HepG2 (cell line): ENCODE measurements around the gene UPK1A. TPM values are rescaled to one million over a fixed set of nuclear protein-coding genes. Genes with fewer than 3 reads are reported as not detected.

ENCODE experiments used
- AGO2 ChIP-seq: fragments of 200-400 bp; formaldehyde crosslinking; optimal IDR thresholded peaks from 2 replicates; pipeline ENCODE3; 2017; ENCODE audit warnings: mild to moderate bottlenecking, low read depth, low read length, moderate library complexity
- CCAR2 ChIP-seq: fragments of 200-400 bp; formaldehyde crosslinking; optimal IDR thresholded peaks from 2 replicates; pipeline ENCODE3; 2018; ENCODE audit warnings: low read depth, mild to moderate bottlenecking, low read length, moderate library complexity
- KAT2B ChIP-seq: fragments of 150-350 bp; IDR thresholded peaks from 2 replicates; pipeline ENCODE4 v1.6.1; 2014; ENCODE audit warnings: low read depth, low read length, borderline replicate concordance
- PLSCR1 ChIP-seq: sonication (generic); formaldehyde crosslinking; IDR thresholded peaks from 2 replicates; pipeline ENCODE4 v1.5.0; 2020; ENCODE audit warnings: missing genetic modification reagents, mild to moderate bottlenecking, borderline replicate concordance
- SIN3B ChIP-seq: fragments of 150-350 bp; IDR thresholded peaks from 2 replicates; pipeline ENCODE4 v1.6.1; 2014; ENCODE audit warnings: low read length
- TCF12 ChIP-seq, 2 experiments: fragments of 450-650 bp in 1 of 2; sonication (generic) in 1 of 2; formaldehyde crosslinking in 1 of 2; IDR thresholded peaks; 2 replicates each; pipeline versions ENCODE4 v1.6.1 to v1.8.0; 2017 to 2022; ENCODE audit warnings: antibody characterized with exemption in 1 of 2, mild to moderate bottlenecking in 1 of 2, missing genetic modification reagents in 1 of 2, moderate library complexity in 1 of 2
- ZBTB20 ChIP-seq: sonication (generic); formaldehyde crosslinking; IDR thresholded peaks from 2 replicates; pipeline ENCODE4 v1.8.1; 2023; ENCODE audit warnings: missing genetic modification reagents, low read depth, mild to moderate bottlenecking, borderline replicate concordance
- ZBTB33 ChIP-seq: sonication (generic); formaldehyde crosslinking; IDR thresholded peaks from 2 replicates; pipeline ENCODE4 v1.4.0; 2020; ENCODE audit warnings: missing genetic modification reagents
- ZMYM2 ChIP-seq: sonication (generic); formaldehyde crosslinking; IDR thresholded peaks from 2 replicates; pipeline ENCODE4 v1.8.0; 2022; ENCODE audit warnings: mild to moderate bottlenecking, missing genetic modification reagents
- ZNF639 ChIP-seq: conservative IDR thresholded peaks from 2 replicates; pipeline ENCODE4 v1.6.1; 2018; ENCODE audit warnings: missing genetic modification reagents
- ZNF652 ChIP-seq: IDR thresholded peaks from 2 replicates; pipeline ENCODE4 v1.6.1; 2016; ENCODE audit warnings: low read depth, borderline replicate concordance
- ZNF691 ChIP-seq: sonication (generic); formaldehyde crosslinking; IDR thresholded peaks from 2 replicates; pipeline ENCODE4 v1.4.0; 2020; ENCODE audit warnings: missing genetic modification reagents, low read depth, mild to moderate bottlenecking, borderline replicate concordance
- ZNF749 ChIP-seq: sonication (generic); formaldehyde crosslinking; IDR thresholded peaks from 2 replicates; pipeline ENCODE4 v1.8.0; 2022; ENCODE audit warnings: mild to moderate bottlenecking, missing genetic modification reagents, moderate library complexity, borderline replicate concordance
- ZNF766 ChIP-seq: sonication (generic); formaldehyde crosslinking; IDR thresholded peaks from 2 replicates; pipeline ENCODE4 v1.5.0; 2020; ENCODE audit warnings: missing genetic modification reagents, borderline replicate concordance
- polyA plus RNA-seq, 8 experiments: library from polyadenylated mRNA; depleted of rRNA in 3 of 8; stranded (reverse) in 7 of 8; unstranded in 1 of 8; fragments of >200 nt; fragmentation: Illumina TruSeq in 4 of 8; extraction: Trizol in 4 of 8; gene quantifications; 2 replicates each; pipeline versions ENCODE4 v1.2.1 to v1.2.3, GENCODE V29; 2011 to 2016; ENCODE audit warnings: low read depth in 4 of 8, missing spikeins in 1 of 8, mixed read lengths in 1 of 8; ENCODE audit not compliant: insufficient read depth in 1 of 8
- total RNA-seq, 5 experiments: library from RNA; depleted of rRNA; stranded (reverse); fragments of >200 nt; fragmentation: Illumina TruSeq; extraction: Trizol; gene quantifications; 2 replicates each; pipeline ENCODE4 v1.2.3, GENCODE V29; 2016; ENCODE audit warnings: low read depth in 1 of 5
- TF ChIP-seq, protein P1 (sequence below): sonication (generic); formaldehyde crosslinking; IDR thresholded peaks from 2 replicates; pipeline ENCODE4 v1.4.0; 2020; ENCODE audit warnings: mild to moderate bottlenecking, missing genetic modification reagents

Gene UPK1A
- total and polyA plus RNA-seq, 2 of the 13 experiments (the other 11 are each of a cell fraction or from before 2014, with no cell fraction given) = 2.9 TPM; not detected in 1

GRCh38 chr19:35702223-35703012, 36.1 kb downstream of the UPK1A start (continued):
- TF ChIP-seq SIN3B (no peak), ZNF652 (CRISPR knock-in tag) (no peak), ZNF766 (no peak), ZBTB20 (no peak), ZNF691 (CRISPR knock-in tag) (peak; percentile 29; the same call in 1 of the 2 replicates), KAT2B (no peak), ZNF749 (no peak), CCAR2 (no peak), ZBTB33 (CRISPR knock-in tag) (no peak), ZNF639 (CRISPR knock-in tag) (no peak), ZMYM2 (CRISPR knock-in tag) (peak; percentile 75), PLSCR1 (no peak), TCF12 (IDR thresholded peaks at IDR 0.05) (no peak), TCF12 (CRISPR knock-in tag; IDR thresholded peaks at IDR 0.05) (no peak), AGO2 (no peak)
- TF ChIP-seq, protein P1, sequence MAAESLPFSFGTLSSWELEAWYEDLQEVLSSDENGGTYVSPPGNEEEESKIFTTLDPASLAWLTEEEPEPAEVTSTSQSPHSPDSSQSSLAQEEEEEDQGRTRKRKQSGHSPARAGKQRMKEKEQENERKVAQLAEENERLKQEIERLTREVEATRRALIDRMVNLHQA (CRISPR knock-in tag) = no peak
